H9 (cell line): ENCODE results near the gene PRPF19. TPM values are rescaled to one million over a fixed set of nuclear protein-coding genes. Genes with fewer than 3 reads are reported as not detected.

ENCODE experiments used
- DNase-seq: peaks from one replicate; pipeline ENCODE4 v3.0.0-alpha.2; 2017
- H2AFZ ChIP-seq: one replicate; pipeline ENCODE4 v1.6.1; 2013; ENCODE audit warnings: mild to moderate bottlenecking, low read length, control low read depth, moderate library complexity
- H2AK5ac ChIP-seq: 2 replicates; pipeline ENCODE4 v1.6.1; 2013; ENCODE audit warnings: low read length, control low read depth, mixed read lengths; ENCODE audit not compliant: insufficient read length
- H2BK120ac ChIP-seq: one replicate; pipeline ENCODE4 v1.6.1; 2013; ENCODE audit warnings: low read depth, mild to moderate bottlenecking, low read length, control low read depth, inconsistent platforms; ENCODE audit not compliant: poor library complexity, severe bottlenecking
- H2BK12ac ChIP-seq: 2 replicates; pipeline ENCODE4 v1.6.1; 2013; ENCODE audit warnings: low read length, control low read depth, mixed read lengths, low read depth; ENCODE audit not compliant: insufficient read length
- H2BK15ac ChIP-seq: 2 replicates; pipeline ENCODE4 v1.6.1; 2013; ENCODE audit warnings: low read depth, low read length, control low read depth
- H2BK20ac ChIP-seq: one replicate; pipeline ENCODE4 v1.6.1; 2013; ENCODE audit warnings: low read depth, mild to moderate bottlenecking, low read length, control low read depth, inconsistent platforms; ENCODE audit not compliant: poor library complexity, severe bottlenecking
- H2BK5ac ChIP-seq: 2 replicates; pipeline ENCODE4 v1.6.1; 2013; ENCODE audit warnings: low read length, control low read depth, mixed read lengths; ENCODE audit not compliant: insufficient read length
- H3K14ac ChIP-seq: 2 replicates; pipeline ENCODE4 v1.6.1; 2013; ENCODE audit warnings: low read length, control low read depth; ENCODE audit not compliant: insufficient read depth
- H3K18ac ChIP-seq: 2 replicates; pipeline ENCODE4 v1.6.1; 2013; ENCODE audit warnings: low read depth, mild to moderate bottlenecking, mixed read lengths, low read length, control low read depth; ENCODE audit not compliant: insufficient read length
- H3K23ac ChIP-seq: 2 replicates; pipeline ENCODE4 v1.6.1; 2013; ENCODE audit warnings: low read length, control low read depth, mixed read lengths, low read depth; ENCODE audit not compliant: insufficient read length
- H3K23me2 ChIP-seq: 2 replicates; pipeline ENCODE4 v1.6.1; 2013; ENCODE audit warnings: low read depth, mild to moderate bottlenecking, mixed read lengths, low read length, control low read depth; ENCODE audit not compliant: insufficient read length, poor library complexity, severe bottlenecking
- H3K27ac ChIP-seq: 2 replicates; pipeline ENCODE4 v1.5.1; 2013; ENCODE audit warnings: low read length, control low read depth, mixed read lengths, low read depth; ENCODE audit not compliant: insufficient read length
- H3K27me3 ChIP-seq: 2 replicates; pipeline ENCODE4 v1.6.1; 2013; ENCODE audit warnings: low read length, control low read depth, inconsistent platforms; ENCODE audit not compliant: insufficient read depth
- H3K4ac ChIP-seq: 2 replicates; pipeline ENCODE4 v1.6.1; 2013; ENCODE audit warnings: low read depth, mild to moderate bottlenecking, control low read depth, inconsistent platforms, low read length, moderate library complexity
- H3K4me1 ChIP-seq: 2 replicates; pipeline ENCODE4 v1.6.1; 2013; ENCODE audit warnings: low read length, control low read depth, inconsistent platforms; ENCODE audit not compliant: insufficient read depth
- H3K4me2 ChIP-seq: 2 replicates; pipeline ENCODE4 v1.6.1; 2013; ENCODE audit warnings: low read length, control low read depth, mixed read lengths; ENCODE audit not compliant: insufficient read length, insufficient read depth
- H3K56ac ChIP-seq: 2 replicates; pipeline ENCODE4 v1.6.1; 2013; ENCODE audit warnings: low read depth, mild to moderate bottlenecking, mixed read lengths, low read length, control low read depth; ENCODE audit not compliant: insufficient read length
- H3K79me1 ChIP-seq: 2 replicates; pipeline ENCODE4 v1.6.1; 2013; ENCODE audit warnings: low read depth, mild to moderate bottlenecking, moderate library complexity, low read length, control low read depth, inconsistent platforms; ENCODE audit not compliant: insufficient read depth, poor library complexity, severe bottlenecking
- H3K79me2 ChIP-seq: 2 replicates; pipeline ENCODE4 v1.6.1; 2013; ENCODE audit warnings: low read length, control low read depth, inconsistent platforms; ENCODE audit not compliant: insufficient read depth
- H3K9ac ChIP-seq: 2 replicates; pipeline ENCODE4 v1.6.1; 2013; ENCODE audit warnings: low read length, control low read depth, mixed read lengths; ENCODE audit not compliant: insufficient read length; ENCODE audit errors: extremely low read depth
- H3K9me3 ChIP-seq: one replicate; pipeline ENCODE4 v1.6.1; 2013; ENCODE audit warnings: low read depth, low read length, inconsistent platforms; ENCODE audit not compliant: control insufficient read depth
- H3T11ph ChIP-seq: one replicate; pipeline ENCODE4 v1.6.1; 2013; ENCODE audit warnings: mild to moderate bottlenecking, low read length, control low read depth, inconsistent platforms
- H4K20me1 ChIP-seq: one replicate; pipeline ENCODE4 v1.6.1; 2013; ENCODE audit not compliant: control insufficient read depth, insufficient read length, insufficient read depth
- H4K5ac ChIP-seq: 2 replicates; pipeline ENCODE4 v1.6.1; 2013; ENCODE audit warnings: low read depth, mild to moderate bottlenecking, mixed read lengths, low read length, control low read depth; ENCODE audit not compliant: insufficient read length
- H4K8ac ChIP-seq: replicated peaks from 2 replicates; pipeline ENCODE4 v1.6.1; 2013; ENCODE audit warnings: low read length, control low read depth, mixed read lengths, low read depth; ENCODE audit not compliant: insufficient read length
- H4K91ac ChIP-seq: 2 replicates; pipeline ENCODE4 v1.6.1; 2013; ENCODE audit warnings: low read depth, mild to moderate bottlenecking, moderate library complexity, mixed read lengths, low read length, control low read depth; ENCODE audit not compliant: insufficient read length
- H3K27ac Mint-ChIP-seq, 3 experiments: 2 replicates in 2 of 3; 3 replicates in 1 of 3; pipeline ENCODE4 v1.8.0; 2020 to 2021; ENCODE audit warnings: mixed read lengths in 3 of 3, mild to moderate bottlenecking in 1 of 3, moderate library complexity in 1 of 3
- H3K27me3 Mint-ChIP-seq: 2 replicates; pipeline ENCODE4 v1.8.0; 2021; ENCODE audit warnings: low read depth, mild to moderate bottlenecking, moderate library complexity, mixed read lengths
- H3K36me3 Mint-ChIP-seq, 3 experiments: 2 replicates in 2 of 3; 3 replicates in 1 of 3; pipeline ENCODE4 v1.8.0; 2020 to 2021; ENCODE audit warnings: low read depth in 3 of 3, mixed read lengths in 3 of 3; ENCODE audit not compliant: insufficient read depth in 1 of 3
- H3K4me1 Mint-ChIP-seq, 2 experiments: 2 replicates each; pipeline ENCODE4 v1.8.0; 2020; ENCODE audit warnings: mixed read lengths in 2 of 2
- H3K4me3 Mint-ChIP-seq, 2 experiments: 2 replicates in 1 of 2; 3 replicates in 1 of 2; pipeline ENCODE4 v1.8.0; 2020 to 2021; ENCODE audit warnings: mild to moderate bottlenecking in 2 of 2, mixed read lengths in 2 of 2, moderate library complexity in 1 of 2
- H3K9me3 Mint-ChIP-seq, 2 experiments: 2 replicates in 1 of 2; 3 replicates in 1 of 2; pipeline ENCODE4 v1.8.0; 2020; ENCODE audit warnings: mild to moderate bottlenecking in 2 of 2, mixed read lengths in 2 of 2, moderate library complexity in 1 of 2
- CTCF ChIP-seq: fragments of 200-600 bp; sonication (generic); conservative IDR thresholded peaks from 3 replicates; pipeline ENCODE4 v1.8.0; 2021; ENCODE audit warnings: antibody characterized with exemption, mild to moderate bottlenecking
- WGBS: extraction: QIAGEN DNeasy Blood & Tissue Kit; methylation state at CpG from one replicate; pipeline ENCODE4 v1.1.7; 2013; ENCODE audit warnings: missing lambda C conversion rate, low lambda C conversion rate, mixed read lengths; ENCODE audit not compliant: insufficient read length; ENCODE audit errors: extremely low coverage; 5-methylcytosine and 5-hydroxymethylcytosine counted together
- total RNA-seq: library from RNA; stranded (reverse); gene quantifications from 2 replicates; pipeline ENCODE4 v1.2.1, GENCODE V29; 2021

Gene PRPF19
- total RNA-seq, 1 experiment from 2014 or later = 130 TPM

- no peaks in the 10 kb centered on the region for H3K27me3 ChIP-seq
- H3K27ac Mint-ChIP-seq = no peak overlapping the region
Measured at GRCh38 chr11:60860943-60861342, 45.4 kb downstream of the PRPF19 start.

More at GRCh38 chr11:60860943-60861342, 45.4 kb downstream of the PRPF19 start:
- Histone ChIP-seq H3K14ac (no peak overlapping the region), H2BK15ac (no peak overlapping the region), H3K79me1 (no peaks in the 10 kb centered on the region), H3K4me2 (no peak overlapping the region), H3K23ac (no peak overlapping the region), H3K56ac (no peak overlapping the region), H3K27ac (no peak overlapping the region), H2AK5ac (no peak overlapping the region), H2BK12ac (no peak overlapping the region), H3K9ac (no peak overlapping the region), H3K4me1 (no peaks in the 10 kb centered on the region; the same call in 1 of the 2 replicates), H4K8ac (no peak overlapping the region), H3K4ac (no peak overlapping the region), H2BK120ac (no peak overlapping the region), H4K91ac (no peak overlapping the region), H4K5ac (no peak overlapping the region), H3K9me3 (no peaks in the 10 kb centered on the region), H3K79me2 (no peaks in the 10 kb centered on the region), H3K23me2 (no peaks in the 10 kb centered on the region), H2BK5ac (no peak overlapping the region), H3T11ph (no peak overlapping the region), H3K18ac (no peak overlapping the region), H2AFZ (no peak overlapping the region), H4K20me1 (no peaks in the 10 kb centered on the region), H2BK20ac (no peak overlapping the region)
- DNase-seq = no peak
- H3K36me3 Mint-ChIP-seq = no peaks in the 10 kb centered on the region; a peak in 1 of 7 replicates
- H3K4me1 Mint-ChIP-seq = no peaks in the 10 kb centered on the region
- WGBS = no CpG with 5 or more reads among the region's 7 CpGs
- H3K4me3 Mint-ChIP-seq = no peak overlapping the region
- peaks cover 2% of the 10 kb centered on the region for H3K27me3 Mint-ChIP-seq
- peaks cover 0 to 2% of the 10 kb centered on the region in 2 experiments; a peak in 1 of 5 replicates for H3K9me3 Mint-ChIP-seq
- TF ChIP-seq CTCF = no peak
